Measurements from ENCODE around the gene ADD1.
A peak's percentile ranks its signal among the peaks of the same experiment; 100 is the strongest.

- TF ChIP-seq CTCF (IDR thresholded peaks at IDR 0.05) (peak; percentile 27), EZH2 (IDR thresholded peaks at IDR 0.05) (no peak)
Observed at GRCh38 chr4:2963175-2963965, 119.7 kb downstream of the ADD1 start, which contains the start of the genes GRK4 and NOP14.

Measured in neural progenitor cell (in vitro differentiated cells).